T-helper 1 cell treated with Interleukin-12 subunit alpha and Interleukin-12 subunit beta and Interleukin-4 antibody, amounts not matched to agents 30 μg/mL and 1 μg/mL, for 36 hours (primary cell): ENCODE measurements around the gene FCER2.

Experiments used
- H3K27ac Mint-ChIP-seq: one replicate; pipeline ENCODE4 v1.8.0; 2021; ENCODE audit warnings: mild to moderate bottlenecking, mixed read lengths
- H3K27me3 Mint-ChIP-seq: one replicate; pipeline ENCODE4 v1.8.0; 2021; ENCODE audit warnings: low read depth, mixed read lengths
- H3K36me3 Mint-ChIP-seq: one replicate; pipeline ENCODE4 v1.8.0; 2021; ENCODE audit warnings: low read depth, mixed read lengths
- H3K4me1 Mint-ChIP-seq: one replicate; pipeline ENCODE4 v1.8.0; 2021; ENCODE audit warnings: low read depth, mixed read lengths
- H3K4me3 Mint-ChIP-seq: one replicate; pipeline ENCODE4 v1.8.0; 2021; ENCODE audit warnings: mild to moderate bottlenecking, moderate library complexity, mixed read lengths
- H3K9me3 Mint-ChIP-seq: one replicate; pipeline ENCODE4 v1.8.0; 2021; ENCODE audit warnings: mixed read lengths

The FCER2 gene

GRCh38 chr19:7739801-7740681 is 38.1 kb upstream of the FCER2 start:
- Mint-ChIP-seq H3K27me3 (peaks cover 7% of the 10 kb centered on the region), H3K4me3 (no peak overlapping the region)

DNA sequence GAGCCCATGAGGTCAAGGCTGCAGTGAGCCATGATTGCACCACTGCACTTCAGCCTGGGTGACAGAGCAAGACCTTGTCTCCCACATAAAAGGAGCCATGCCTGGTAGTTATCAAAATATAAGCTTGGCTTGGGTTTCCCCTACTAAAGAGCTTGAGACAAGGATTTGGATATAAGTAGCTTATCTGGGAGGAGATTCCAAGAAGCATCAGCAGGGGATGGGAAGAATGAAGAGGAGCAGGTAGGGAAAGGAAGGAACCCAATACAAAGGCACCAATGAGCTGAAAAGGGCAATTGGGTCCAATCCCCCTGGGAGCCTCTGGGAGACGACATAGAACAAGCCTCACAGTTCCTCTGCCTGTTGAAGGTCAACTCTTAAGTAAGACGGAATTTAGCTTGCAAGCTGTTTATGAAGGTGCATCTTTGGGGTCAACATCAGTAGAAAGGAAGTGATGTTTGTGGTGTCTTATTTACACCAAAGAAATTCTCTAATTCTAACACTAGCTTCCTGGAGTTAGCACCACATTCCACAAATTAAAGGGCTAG is 37.4 kb upstream of the FCER2 start:
- Mint-ChIP-seq H3K4me3 (no peak overlapping the region), H3K36me3 (no peaks in the 10 kb centered on the region), H3K27ac (no peak overlapping the region), H3K9me3 (no peaks in the 10 kb centered on the region), H3K4me1 (no peaks in the 10 kb centered on the region), H3K27me3 (peaks cover 13% of the 10 kb centered on the region)

More at GRCh38 chr19:7739801-7740681, 38.1 kb upstream of the FCER2 start:
- Mint-ChIP-seq H3K36me3 (no peaks in the 10 kb centered on the region), H3K4me1 (no peaks in the 10 kb centered on the region), H3K9me3 (no peaks in the 10 kb centered on the region), H3K27ac (no peak overlapping the region)

DNA sequence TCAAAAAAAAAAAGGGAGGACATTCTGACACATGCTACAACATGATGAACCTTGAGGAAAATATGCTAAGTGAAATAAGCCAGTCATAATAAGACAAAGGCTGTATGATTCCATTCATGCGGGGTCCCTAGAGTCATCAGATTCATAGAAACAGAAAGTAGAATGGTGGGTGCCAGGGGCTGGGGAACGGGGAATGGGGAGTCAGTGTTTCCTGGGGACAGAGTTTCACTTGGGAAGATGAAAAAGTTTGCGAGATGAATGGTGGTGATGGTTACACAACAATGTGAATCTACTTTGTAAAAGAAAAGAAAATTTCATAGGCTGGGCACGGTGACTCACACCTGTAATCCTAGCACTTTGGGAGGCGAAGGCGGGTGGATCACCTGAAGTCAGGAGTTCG is 36.1 kb upstream of the FCER2 start:
- Mint-ChIP-seq H3K27me3 (peaks cover 20% of the 10 kb centered on the region), H3K4me3 (no peak overlapping the region), H3K36me3 (no peaks in the 10 kb centered on the region), H3K27ac (no peak overlapping the region), H3K4me1 (no peaks in the 10 kb centered on the region), H3K9me3 (no peaks in the 10 kb centered on the region)

DNA sequence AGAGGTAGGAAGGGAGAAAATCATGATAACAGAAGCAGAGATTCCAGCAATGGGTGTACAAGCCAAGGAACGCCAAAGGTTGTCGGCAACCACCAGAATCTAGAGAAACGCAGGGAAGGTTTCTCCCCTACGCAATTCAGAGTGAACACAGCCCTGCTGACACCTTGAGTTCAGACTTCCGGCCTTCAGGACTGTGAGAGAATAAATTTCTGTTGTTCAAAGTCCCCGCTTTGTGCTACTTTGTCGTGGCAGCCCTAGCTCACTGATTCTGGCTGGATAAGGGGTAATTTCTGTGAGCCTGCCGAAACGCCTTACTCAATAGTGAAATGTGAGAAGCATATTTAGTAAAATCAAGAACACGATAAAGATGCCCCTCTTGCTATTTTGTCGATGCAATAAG is 35.3 kb upstream of the FCER2 start:
- Mint-ChIP-seq H3K27me3 (peaks cover 24% of the 10 kb centered on the region), H3K36me3 (no peaks in the 10 kb centered on the region), H3K4me3 (no peak overlapping the region), H3K27ac (no peak overlapping the region), H3K4me1 (no peaks in the 10 kb centered on the region), H3K9me3 (no peaks in the 10 kb centered on the region)

DNA sequence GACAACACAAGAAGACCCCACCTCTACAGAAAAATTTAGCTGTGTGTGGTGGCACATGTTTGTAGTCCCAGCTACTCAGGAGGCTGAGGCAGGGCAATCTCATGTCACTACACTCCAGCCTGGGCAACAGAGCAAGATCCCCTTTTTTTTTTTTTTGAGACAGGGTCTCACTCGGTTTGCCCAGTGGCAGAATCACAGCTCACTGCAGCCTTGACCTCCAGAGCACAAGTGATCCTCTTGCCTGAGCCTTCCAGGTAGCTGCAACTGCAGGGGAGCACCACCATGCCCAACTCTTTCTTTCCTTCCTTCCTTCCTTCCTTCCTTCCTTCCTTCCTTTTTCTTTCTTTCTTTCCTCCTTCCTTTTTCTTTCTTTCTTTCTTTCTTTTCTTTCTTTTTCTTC is 34.2 kb upstream of the FCER2 start:
- H3K27ac Mint-ChIP-seq: no peak overlapping the region
- no peaks in the 10 kb centered on the region for H3K4me1 Mint-ChIP-seq
- H3K36me3 Mint-ChIP-seq: no peaks in the 10 kb centered on the region
- no peak overlapping the region for H3K4me3 Mint-ChIP-seq
- H3K27me3 Mint-ChIP-seq: peaks cover 34% of the 10 kb centered on the region
- H3K9me3 Mint-ChIP-seq: no peaks in the 10 kb centered on the region

DNA sequence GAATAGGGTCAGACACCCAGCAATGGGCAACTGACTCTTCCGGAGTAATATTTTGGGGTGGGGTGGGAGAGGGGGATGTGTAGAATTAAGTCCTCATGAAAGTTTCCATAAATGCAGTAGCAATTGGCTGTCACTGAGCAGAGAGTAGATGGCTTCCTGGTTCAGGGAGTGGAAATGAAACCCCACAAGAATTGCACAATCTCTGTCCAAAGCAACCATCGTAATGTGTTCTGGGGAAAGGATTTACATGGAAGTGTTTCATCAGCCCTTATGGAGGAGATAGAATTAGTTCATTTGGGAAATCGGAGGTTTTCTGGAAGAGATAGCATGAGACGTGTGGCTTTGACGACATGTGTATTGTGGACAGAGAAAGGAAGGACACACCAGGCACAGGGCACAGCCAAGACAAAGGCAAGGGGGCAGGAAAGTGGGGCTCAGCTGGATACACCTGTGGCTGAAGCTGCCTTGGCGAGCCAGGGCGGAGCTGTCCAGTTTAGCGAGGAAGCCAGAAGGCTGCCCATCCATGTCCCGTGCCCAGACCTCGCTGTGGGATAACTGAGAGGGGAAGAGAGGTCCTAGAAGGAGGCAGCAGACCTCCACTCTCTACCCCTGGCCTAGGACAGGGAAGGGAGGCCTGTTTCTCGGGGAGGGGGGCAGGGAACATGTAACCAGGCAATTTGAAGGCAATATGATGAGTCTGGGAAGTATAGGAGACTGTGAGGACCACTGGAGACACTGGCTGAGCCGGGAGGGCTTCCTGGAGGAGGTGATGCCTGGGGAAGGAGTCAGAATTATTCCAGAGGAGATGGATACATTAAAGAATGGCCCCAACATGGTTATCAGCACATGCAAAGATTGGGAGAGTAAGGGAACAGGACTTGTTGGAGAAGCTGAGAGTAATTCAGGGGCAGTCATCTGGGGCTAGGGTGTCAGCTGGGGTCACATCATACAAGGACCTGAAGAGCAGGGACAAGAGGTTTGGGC is 32.6 kb upstream of the FCER2 start:
- Mint-ChIP-seq H3K36me3 (no peaks in the 10 kb centered on the region), H3K27me3 (peaks cover 44% of the 10 kb centered on the region), H3K27ac (no peak overlapping the region), H3K4me3 (no peak overlapping the region), H3K9me3 (no peaks in the 10 kb centered on the region), H3K4me1 (no peaks in the 10 kb centered on the region)

GRCh38 chr19:7733376-7733775 is 31.4 kb upstream of the FCER2 start:
- no peaks in the 10 kb centered on the region for H3K36me3 Mint-ChIP-seq

GRCh38 chr19:7732045-7732444 is 30.1 kb upstream of the FCER2 start, which contains the start of gene CLEC4G:
Gene CLEC4G (minus strand): TSS chr19:7732110. CDS start chr19:7732102, 8 bp downstream.
- Mint-ChIP-seq H3K4me3 (no peak within 1 kb of the TSS), H3K4me1 (no peaks in the 10 kb centered on the region), H3K36me3 (no peaks in the 10 kb centered on the region), H3K9me3 (no peaks in the 10 kb centered on the region), H3K27ac (no peak within 1 kb of the TSS), H3K27me3 (peaks cover 66% of the 10 kb centered on the region)

More at GRCh38 chr19:7733376-7733775, 31.4 kb upstream of the FCER2 start:
- no peaks in the 10 kb centered on the region for H3K9me3 Mint-ChIP-seq
- no peaks in the 10 kb centered on the region for H3K4me1 Mint-ChIP-seq
- peaks cover 55% of the 10 kb centered on the region for H3K27me3 Mint-ChIP-seq
- no peak overlapping the region for H3K4me3 Mint-ChIP-seq
- H3K27ac Mint-ChIP-seq: no peak overlapping the region

- H3K9me3 Mint-ChIP-seq: no peaks in the 10 kb centered on the region
- H3K36me3 Mint-ChIP-seq: no peaks in the 10 kb centered on the region
- no peak overlapping the region for H3K27ac Mint-ChIP-seq
- H3K27me3 Mint-ChIP-seq: peaks cover 66% of the 10 kb centered on the region
- H3K4me3 Mint-ChIP-seq: no peak overlapping the region
- H3K4me1 Mint-ChIP-seq: no peaks in the 10 kb centered on the region
Observed at GRCh38 chr19:7731615-7732014, 29.7 kb upstream of the FCER2 start.

- no peaks in the 10 kb centered on the region for H3K9me3 Mint-ChIP-seq
- no peak overlapping the region for H3K4me3 Mint-ChIP-seq
- H3K36me3 Mint-ChIP-seq: no peaks in the 10 kb centered on the region
- H3K27ac Mint-ChIP-seq: no peak overlapping the region
- peaks cover 66% of the 10 kb centered on the region for H3K27me3 Mint-ChIP-seq
- H3K4me1 Mint-ChIP-seq: no peaks in the 10 kb centered on the region
Observed at GRCh38 chr19:7731218-7731595, 29.3 kb upstream of the FCER2 start.

DNA sequence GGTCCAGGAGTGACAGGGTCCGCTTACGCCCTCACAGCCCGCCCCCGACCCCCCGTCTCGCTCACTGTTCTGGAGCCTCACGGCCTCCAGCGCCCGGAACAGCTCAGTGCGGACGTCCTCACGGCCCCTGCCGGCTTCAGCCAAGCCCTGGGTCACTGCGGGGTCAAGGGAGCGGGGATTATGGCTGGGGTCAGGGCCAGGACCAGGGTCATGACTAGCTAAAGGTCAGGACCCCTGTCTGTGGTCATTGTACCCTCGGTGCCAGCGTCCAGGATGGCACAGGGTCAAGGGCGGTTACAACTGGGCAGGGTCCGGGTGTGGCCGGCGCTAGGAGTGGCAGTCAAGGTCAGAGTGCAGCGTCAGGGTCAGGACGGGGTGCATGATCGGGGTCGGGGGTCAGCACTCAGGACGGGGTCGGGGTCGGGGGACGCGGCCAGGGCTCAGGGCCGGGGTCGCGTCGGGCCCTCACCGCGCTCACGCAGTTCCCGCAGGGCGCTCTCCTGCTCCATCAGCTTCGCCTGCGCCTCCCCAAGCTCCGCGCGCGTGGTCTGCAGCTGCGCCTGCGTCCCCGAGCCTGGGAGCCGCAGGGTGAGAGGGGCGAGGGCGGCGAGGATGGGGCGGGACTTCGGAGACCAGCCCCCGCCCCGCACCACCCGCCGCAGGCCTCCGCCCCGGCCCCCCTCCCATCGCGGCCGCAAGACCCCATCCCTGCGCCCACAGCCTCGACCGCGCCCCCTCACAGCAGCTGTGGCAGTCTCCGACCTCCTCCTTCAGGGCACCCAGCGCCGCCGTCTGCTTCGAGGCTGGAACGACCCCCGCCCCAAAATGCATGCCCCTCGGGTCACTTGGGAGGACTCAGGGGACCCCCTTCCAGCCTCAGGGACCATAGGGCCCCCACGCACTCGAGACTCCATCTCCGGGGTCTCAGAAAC is 28.6 kb upstream of the FCER2 start:
- H3K9me3 Mint-ChIP-seq: no peaks in the 10 kb centered on the region
- no peak overlapping the region for H3K27ac Mint-ChIP-seq
- H3K4me3 Mint-ChIP-seq: no peak overlapping the region
- no peaks in the 10 kb centered on the region for H3K36me3 Mint-ChIP-seq
- no peaks in the 10 kb centered on the region for H3K4me1 Mint-ChIP-seq
- H3K27me3 Mint-ChIP-seq: peaks cover 63% of the 10 kb centered on the region

- Mint-ChIP-seq H3K36me3 (no peaks in the 10 kb centered on the region), H3K27ac (no peak overlapping the region), H3K9me3 (no peaks in the 10 kb centered on the region), H3K27me3 (peaks cover 57% of the 10 kb centered on the region), H3K4me1 (no peaks in the 10 kb centered on the region), H3K4me3 (no peak overlapping the region)
Observed at GRCh38 chr19:7729831-7730285, 27.9 kb upstream of the FCER2 start.

DNA sequence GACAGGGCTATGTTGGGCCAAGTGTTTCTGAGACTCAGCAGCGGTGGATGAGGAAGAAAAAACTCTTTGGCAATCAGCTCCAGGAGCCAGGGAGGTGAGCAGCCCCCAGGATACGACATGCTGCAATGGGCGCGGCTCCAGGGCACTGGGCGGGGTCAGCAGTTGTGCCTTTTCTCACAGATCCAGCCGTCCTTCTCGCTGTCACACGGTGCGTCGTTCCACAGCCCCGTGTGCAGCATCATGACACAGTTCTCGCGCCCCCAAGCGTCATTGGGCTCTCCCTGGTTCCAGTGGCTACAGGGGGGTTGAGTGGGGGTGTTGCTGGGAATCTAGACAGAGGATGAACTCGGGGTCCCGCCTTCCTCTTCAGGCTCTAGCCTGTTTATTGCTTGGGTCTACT is 27.3 kb upstream of the FCER2 start:
- no peak overlapping the region for H3K27ac Mint-ChIP-seq

More for the DNA sequence above, 27.3 kb upstream of the FCER2 start:
- no peaks in the 10 kb centered on the region for H3K4me1 Mint-ChIP-seq
- no peak overlapping the region for H3K4me3 Mint-ChIP-seq
- H3K9me3 Mint-ChIP-seq: no peaks in the 10 kb centered on the region
- peaks cover 51% of the 10 kb centered on the region for H3K27me3 Mint-ChIP-seq
- no peaks in the 10 kb centered on the region for H3K36me3 Mint-ChIP-seq
